ENCODE measurements around the gene AGPAT4. TPM values are rescaled to one million over a fixed set of nuclear protein-coding genes. Genes with fewer than 3 reads are reported as not detected.

AGPAT4 gene
- total and polyA plus RNA-seq, 2 donors (not counting 3 experiments of a cell fraction or from before 2014, with no cell fraction given), result 10.2 to 15.2 TPM

- DNase-seq (ENCODE audit: low read depth, low spot score) (no peak), FAIRE-seq (no peak)
- no peaks in the 10 kb centered on the region for H4K20me1 ChIP-seq (replicated peaks; ENCODE audit: control insufficient read depth, extremely low read depth, insufficient read depth, low read length)
- H2AFZ ChIP-seq (ENCODE audit: low read depth, low read length), result no peak overlapping the region
- H3K4me3 ChIP-seq (replicated peaks in 1 of 3; ENCODE audit: insufficient read depth in 1 of 3, low read depth in 1 of 3, low read length in 3 of 3), result no peak overlapping the region
- H3K27ac ChIP-seq (ENCODE audit: insufficient read depth, low read depth, low read length), result no peak overlapping the region
- H3K9me3 ChIP-seq (replicated peaks; ENCODE audit: control insufficient read depth, insufficient read depth, low read length), result no peaks in the 10 kb centered on the region
- no peaks in the 10 kb centered on the region for H3K27me3 ChIP-seq (ENCODE audit: control insufficient read depth in 2 of 2, insufficient read depth in 2 of 2, low read length in 2 of 2)
- H3K79me2 ChIP-seq (ENCODE audit: control insufficient read depth, insufficient read depth, low read length), result no peaks in the 10 kb centered on the region
- H3K9me1 ChIP-seq (replicated peaks; ENCODE audit: control insufficient read depth, extremely low read depth, insufficient read depth, low read length), result no peaks in the 10 kb centered on the region
- no peak overlapping the region for H3K9ac ChIP-seq (replicated peaks; ENCODE audit: extremely low read depth, insufficient read depth, low read length)
- H3K4me2 ChIP-seq (ENCODE audit: insufficient read depth, low read length), result no peak overlapping the region
- intact Hi-C loops (cut with micrococcal nuclease) (loop anchor here (2.0 kb wide), 1 partner anchor 25 kb away; the partner anchor contains the start of gene AGPAT4), dilution Hi-C loops (cut with MboI; ENCODE audit: extremely low pct_ligation_motif_present, low sequenced_read_pairs) (no loop called here)
- H3K36me3 ChIP-seq (ENCODE audit: control insufficient read depth in 2 of 2, extremely low read depth in 1 of 2, insufficient read depth in 2 of 2, low read length in 2 of 2), result no peaks in the 10 kb centered on the region
- CTCF ChIA-PET, result no interaction called here
- no TSS peak for BruUV-seq (replicated peaks)
- POLR2A ChIA-PET, result no interaction called here
- no peaks in the 10 kb centered on the region for H3K4me1 ChIP-seq (ENCODE audit: control insufficient read depth, extremely low read depth, insufficient read depth, low read length)
- TF ChIP-seq POLR2AphosphoS5 (IDR thresholded peaks at IDR 0.05; ENCODE audit: insufficient read depth, low read depth, low read length) (no peak), MAX (IDR thresholded peaks at IDR 0.05; ENCODE audit: insufficient read depth, insufficient read length) (no peak), POLR2A (IDR thresholded peaks at IDR 0.05; ENCODE audit: low read depth, low read length) (no peak), EZH2 (IDR thresholded peaks at IDR 0.05; ENCODE audit: borderline replicate concordance, low read depth, low read length, severe bottlenecking) (no peak), MYC (IDR thresholded peaks at IDR 0.05; ENCODE audit: low read depth, low read length) (no peak), FOS (IDR thresholded peaks at IDR 0.05; ENCODE audit: borderline replicate concordance, insufficient read depth, low read length) (no peak), GATA2 (IDR thresholded peaks at IDR 0.05; ENCODE audit: insufficient read depth, insufficient read length, low read depth, low read length) (no peak), JUN (IDR thresholded peaks at IDR 0.05; ENCODE audit: borderline replicate concordance, insufficient read depth, insufficient read length, low read depth) (no peak), CTCF (IDR thresholded peaks at IDR 0.05; ENCODE audit: extremely low read depth in 1 of 2, insufficient read depth in 1 of 2, low read depth in 1 of 2, low read length in 2 of 2) (no peak)
These were observed 25.9 kb upstream of the AGPAT4 start for GRCh38 chr6:161299726-161300125.
